NCI-H1048 (cell line): ENCODE measurements around the gene GATD1.
A peak's percentile ranks its signal among the peaks of the same experiment; 100 is the strongest.

Source experiments
- DNase-seq: peaks from one replicate; lab custom pipeline; 2025; lab: John Stamatoyannopoulos, UW

Gene GATD1

DNA sequence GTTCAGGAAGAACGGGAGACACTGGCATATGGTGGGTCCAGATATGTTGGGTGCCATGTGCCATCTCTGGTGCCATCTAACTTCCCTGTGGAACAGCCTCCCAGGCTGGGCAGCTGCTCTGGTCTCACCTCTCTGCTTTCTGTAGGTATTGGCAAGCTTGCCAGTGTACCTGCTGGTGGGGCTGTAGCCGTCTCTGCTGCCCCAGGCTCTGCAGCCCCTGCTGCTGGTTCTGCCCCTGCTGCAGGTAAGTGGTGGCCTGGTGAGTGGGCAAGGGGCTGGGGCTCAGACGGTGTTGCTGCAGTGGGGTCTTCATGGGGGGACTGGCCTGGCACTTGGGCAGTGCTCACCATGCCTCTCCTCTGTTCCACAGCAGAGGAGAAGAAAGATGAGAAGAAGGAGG, 35.1 kb upstream of the GATD1 start:
- DNase-seq = no peak

DNA sequence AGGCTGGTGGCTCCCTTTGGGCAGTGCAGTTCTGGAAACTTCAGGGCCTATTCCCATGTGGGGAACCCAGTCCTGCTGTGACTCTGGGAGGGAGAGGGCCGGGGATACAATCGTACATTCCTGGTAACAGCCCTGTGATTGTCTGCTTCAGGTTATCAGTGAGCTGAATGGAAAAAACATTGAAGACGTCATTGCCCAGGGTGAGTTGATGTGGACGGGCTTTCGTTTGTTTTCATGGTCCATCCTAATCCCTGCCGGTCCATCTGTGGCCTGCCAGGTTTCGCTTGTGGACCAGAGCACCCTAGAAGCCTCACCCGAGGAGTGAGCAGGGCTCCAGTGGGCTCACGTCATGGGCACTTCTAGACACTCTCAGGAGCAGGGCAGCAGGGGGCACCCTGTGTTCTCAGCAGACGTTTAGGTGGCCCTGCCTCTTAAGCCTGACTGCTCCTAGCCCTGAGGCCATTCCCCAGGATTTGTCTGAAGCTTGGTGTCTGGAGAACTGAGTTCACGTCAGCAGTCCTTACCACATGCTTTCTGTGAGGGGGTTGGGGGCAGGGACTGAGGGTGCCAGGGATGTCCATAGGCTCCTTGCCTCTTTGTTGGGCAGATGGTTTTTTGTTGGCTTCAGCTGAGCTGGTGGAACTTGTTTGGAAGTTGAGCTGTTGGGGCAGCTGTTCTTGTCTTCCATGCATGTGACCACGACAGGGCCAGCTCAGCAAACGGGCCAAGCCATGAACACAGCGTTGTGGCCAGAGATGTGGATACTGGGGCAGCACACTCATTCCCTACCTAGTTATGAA, 34.4 kb upstream of the GATD1 start:
- no peak for DNase-seq

DNA sequence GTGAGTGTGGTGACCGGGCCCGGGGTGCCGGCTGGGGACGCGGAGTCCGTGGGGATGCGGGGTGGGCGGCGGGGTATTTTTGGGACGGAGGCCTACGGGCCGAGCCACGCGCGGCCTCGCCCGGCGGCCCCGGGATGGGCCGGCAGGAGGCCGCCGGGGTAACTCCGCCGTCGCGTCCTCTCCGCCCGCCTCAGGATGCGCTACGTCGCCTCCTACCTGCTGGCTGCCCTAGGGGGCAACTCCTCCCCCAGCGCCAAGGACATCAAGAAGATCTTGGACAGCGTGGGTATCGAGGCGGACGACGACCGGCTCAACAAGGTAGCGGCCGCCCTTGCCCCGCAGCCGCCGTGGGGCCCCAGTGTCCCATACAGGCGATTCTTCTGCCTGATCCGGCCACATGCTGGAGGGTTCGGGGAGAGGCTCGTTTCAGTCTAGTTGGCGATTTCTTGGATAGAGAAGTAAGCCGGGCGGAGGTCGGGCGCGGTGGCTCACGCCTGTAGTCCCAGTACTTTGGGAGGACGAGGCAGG, 32.8 kb upstream of the GATD1 start:
- no peak for DNase-seq

DNA sequence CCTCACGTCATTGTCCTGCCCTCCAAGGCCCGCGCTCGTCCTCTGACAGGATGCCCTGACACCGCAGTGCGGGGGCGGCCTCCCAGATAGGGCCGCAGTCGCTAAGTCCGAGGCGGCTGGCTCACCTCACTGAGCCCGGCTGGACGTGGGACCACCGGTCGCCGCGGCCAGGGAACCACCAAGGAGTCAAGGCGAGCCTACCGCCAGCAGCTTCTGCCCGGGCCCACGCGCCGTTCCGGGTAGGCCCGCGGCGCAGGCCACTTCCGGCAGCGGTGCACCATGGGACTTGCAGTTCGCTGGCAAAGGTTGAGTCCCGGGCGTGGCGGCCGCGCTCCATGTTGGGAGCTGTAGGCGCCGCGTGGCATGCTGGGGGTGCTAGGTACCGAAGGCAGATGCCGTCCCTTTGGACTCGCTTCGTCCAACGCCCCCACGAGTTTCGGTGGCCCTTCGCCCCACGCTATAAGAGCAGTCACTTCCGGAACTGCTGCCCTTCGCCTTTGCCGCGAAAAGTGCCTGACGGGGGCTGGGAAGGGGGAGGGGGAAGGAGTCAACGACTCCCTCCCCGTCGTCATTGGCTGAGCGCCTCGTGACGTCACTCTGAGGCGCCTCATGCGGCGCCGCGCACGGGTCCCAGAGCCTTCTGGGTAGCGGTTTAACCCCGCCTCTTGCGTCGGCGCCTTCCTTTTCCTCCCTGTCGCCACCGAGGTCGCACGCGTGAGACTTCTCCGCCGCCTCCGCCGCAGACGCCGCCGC, 32.2 kb upstream of the GATD1 start, which contains the start of gene RPLP2:
RPLP2 (plus strand) TSS at position 681 of the 753 bp plus-strand sequence. CDS start 268 bp downstream, outside the sequence.
- peak; percentile 96 for DNase-seq

DNA sequence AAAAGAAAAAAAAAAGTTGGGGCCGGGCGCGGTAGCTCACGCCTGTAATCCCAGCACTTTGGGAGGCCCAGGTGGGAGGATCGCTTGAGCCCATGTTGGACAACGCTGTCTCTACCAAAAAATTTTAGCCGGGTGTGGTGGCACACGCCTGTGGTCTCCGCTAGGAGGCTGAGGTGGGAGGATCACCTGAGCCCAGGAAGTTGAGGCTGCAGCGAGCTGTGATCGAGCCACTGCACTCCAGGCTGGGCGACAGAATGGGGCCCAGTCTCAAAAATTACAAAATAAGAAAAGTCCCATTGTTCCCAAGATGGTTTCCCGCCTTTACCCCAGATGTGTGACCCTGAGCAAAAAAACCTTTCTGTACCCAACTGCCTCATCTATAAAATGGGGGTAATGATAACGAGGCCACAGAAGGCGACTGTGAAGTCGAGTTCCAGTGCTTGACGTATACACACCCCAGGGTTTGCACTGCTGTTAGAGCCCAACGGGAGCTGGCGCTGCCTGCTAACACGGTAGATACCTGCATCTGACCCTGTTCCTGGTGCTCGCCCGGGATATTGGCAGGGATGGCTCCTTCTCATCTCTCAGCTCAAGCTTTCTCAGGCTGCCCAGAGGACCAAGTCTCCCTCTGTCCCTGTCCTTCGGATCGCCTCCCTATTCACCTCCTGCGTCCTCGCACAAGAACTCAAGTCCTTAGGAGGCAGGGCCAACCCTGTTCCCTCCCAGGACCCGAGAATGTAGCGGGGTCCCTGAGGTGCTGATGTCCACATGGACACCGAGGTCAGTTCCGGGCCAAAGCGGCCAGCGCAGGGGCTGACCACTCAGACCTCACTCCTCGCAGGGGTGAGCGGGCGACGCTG, 31.4 kb upstream of the GATD1 start:
- DNase-seq = no peak

DNA sequence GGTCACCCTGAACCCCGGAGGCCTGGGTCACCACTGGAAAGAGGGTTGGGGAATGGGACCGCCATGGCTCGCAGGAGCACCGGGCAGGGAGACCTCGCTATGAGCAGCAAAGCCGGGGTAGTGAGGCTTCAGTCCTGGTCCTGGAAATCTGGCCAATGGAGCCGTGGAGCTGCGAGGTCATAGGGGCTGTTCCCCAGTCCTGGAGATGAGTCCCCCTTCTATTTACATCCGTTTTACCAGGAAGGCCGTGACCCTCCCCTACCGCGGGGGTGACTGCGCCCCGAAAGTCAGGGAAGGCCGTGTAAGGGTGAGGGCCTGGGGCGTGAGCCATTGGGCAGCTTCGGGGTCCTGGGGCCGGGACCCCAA, 27.3 kb upstream of the GATD1 start:
- DNase-seq = no peak

DNA sequence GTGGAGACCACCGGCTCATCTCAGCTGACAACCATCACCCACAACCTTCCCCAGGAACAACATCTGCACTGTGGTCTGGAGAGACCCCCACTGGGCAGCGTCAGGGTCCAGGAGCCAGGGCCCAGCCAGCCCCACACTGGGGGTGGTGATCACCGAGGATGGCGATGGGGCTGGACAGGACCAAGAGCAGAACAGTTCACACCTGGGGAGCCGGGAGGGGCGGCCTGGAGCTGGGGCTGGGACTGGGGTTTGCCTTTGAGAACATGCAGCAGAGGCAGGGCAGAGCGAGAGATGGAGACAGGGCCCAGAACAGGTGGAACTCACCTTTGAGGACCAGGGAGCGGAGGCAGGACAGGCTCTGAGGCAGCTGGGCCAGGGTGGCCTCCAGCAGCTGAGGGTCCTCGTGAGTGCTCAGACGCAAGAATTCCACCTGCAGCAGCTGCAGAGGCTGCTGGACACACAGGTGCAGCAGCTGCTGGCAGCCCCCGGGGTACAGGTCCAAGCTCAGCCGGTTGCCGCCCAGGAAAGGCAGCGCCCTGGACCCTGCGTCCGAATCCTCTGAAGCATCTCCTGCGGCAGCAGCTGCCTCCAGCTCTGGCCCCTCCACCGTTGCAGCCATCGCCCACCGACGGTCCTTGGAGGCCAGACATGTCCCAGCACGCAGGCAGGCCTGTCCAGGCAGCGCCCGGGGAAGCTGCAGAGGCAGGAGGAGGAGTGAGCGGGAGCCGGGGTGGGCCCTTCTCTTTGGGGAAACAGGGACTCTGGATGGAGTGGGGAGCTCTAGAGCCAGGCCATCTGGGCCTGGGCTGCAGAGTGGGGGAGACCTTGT, 26.7 kb upstream of the GATD1 start:
- DNase-seq = no peak

DNA sequence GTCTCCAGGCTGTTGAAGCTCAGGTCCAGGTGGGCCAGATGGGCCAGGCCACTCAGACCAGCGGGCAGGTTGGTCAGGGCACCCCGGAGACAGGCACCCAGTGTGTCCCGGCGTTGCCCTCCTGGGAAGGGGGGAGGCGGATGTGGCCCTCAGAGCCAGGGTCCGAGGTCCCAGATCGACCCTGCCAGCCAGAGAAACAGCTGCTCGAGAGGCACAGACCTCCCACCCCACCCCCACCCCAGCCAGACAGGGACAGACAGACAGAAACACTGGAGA, 26.1 kb upstream of the GATD1 start:
- no peak for DNase-seq

DNA sequence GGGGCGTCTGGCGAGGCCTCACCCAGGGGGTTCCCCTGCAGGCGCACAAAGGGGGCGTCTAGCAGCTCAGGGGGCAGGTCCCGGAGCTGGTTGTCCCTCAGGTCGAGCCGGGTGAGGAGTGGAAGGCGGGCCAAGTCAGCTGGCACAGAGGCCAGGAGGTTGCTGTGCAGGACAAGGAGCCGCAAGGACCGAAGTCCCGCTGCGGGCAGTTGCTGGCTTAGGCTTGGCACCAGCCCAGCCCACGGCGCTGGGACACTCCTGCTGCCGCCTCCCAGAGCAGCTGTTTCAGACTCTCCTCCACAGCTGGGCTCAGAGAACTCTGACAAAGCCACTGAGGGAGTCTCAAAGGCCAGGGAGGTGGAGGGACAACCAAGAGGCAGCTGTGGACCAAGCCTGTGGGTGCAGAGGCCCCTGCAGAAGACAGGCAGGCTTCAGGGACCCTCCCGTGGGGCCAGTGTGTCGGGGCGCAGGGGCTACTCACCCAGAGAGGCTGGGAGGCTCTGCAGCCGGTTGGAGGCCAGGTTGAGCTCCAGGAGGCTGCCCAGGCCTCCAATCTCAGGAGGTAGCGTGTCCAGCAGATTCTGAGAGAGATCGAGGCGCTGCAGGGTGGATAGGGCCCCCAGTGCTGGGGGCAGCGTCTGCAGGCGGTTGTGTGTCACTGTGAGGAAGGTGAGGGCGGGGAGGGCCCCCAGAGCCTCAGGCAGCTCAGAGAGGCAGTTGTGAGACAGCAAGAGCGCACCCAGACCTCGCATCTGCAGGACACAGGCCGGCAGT, 25.6 kb upstream of the GATD1 start:
- DNase-seq = no peak

DNA sequence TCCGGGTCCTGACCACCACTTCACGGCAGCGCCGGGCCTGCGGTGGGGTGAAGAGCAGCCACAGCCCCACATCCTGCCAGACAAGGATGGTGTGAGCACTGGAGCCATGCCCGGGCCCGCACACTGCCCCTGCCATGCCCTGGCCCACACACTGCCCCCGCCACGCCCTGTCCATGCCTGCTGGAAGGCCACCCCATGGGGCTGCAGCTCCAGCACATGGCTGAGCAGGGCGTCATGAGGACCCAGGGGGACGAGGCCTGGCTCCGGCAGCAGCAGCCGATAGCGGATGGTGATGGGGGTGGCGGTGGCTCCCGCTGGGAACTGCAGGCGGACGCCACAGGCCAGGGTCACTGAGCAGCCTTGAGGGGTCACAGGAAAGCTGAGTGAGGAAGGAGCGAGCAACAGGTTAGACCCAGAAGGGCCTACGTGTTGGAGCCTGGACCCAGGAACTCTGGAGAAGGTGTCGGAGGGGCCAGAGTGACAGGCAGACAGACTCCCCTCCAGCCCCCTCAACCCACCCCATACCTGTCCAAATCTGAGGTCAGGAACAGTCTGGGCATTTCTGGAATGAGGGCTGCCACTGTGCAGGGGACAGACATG, 24.8 kb upstream of the GATD1 start:
- DNase-seq = no peak

DNA sequence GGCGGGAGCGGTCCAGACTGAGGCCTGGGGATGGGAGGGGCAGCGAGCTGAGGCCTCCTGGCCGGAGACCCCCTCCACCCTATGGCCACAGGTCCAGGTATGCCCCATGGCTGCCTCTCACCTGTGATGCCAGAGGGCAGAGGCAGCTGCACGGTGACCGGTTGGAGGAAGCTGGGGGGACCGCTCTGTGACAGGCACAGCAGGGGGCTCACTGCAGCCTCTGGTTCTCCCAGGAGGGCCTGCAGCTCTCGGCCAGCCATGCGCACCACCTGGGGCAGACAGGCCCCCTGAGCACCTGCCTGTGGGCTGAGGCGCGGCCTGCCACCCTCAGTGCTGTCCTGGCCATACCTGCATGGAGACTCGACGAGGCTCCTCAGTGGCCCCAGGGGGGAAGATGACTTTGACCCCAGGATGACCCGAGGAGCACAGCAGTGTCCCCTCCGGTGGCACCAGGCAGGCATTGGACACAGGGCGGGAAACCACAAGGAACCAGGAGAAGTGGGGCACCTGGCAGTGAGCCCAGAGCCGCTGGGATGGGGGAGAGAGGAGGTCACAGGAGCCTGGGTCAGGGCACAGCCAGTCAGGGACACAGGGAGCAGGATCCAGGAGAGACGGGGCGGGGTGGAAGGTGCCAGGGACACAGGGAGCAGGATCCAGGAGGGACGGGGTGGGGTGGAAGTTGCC, 24.0 kb upstream of the GATD1 start:
- no peak for DNase-seq

DNA sequence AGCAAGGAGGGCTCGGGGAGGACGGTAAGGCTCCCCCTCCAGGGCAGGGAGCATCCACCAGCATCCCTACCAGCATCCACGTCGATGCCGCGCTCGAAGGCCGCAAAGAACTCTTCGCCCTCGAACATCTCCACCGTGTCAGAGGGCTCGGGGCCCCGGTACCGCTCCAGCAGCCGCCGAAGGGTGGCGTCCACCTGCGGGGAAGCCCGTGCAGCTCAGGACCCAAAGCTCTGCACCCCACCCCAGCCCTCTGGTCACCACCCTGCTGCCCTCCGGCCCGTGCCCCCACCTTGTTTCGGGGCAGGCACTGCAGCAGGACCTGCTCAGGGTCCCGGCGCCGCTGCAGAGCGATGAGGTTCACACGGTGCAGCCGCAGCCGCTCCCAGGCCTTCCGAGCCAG, 23.2 kb upstream of the GATD1 start:
- DNase-seq = no peak

DNA sequence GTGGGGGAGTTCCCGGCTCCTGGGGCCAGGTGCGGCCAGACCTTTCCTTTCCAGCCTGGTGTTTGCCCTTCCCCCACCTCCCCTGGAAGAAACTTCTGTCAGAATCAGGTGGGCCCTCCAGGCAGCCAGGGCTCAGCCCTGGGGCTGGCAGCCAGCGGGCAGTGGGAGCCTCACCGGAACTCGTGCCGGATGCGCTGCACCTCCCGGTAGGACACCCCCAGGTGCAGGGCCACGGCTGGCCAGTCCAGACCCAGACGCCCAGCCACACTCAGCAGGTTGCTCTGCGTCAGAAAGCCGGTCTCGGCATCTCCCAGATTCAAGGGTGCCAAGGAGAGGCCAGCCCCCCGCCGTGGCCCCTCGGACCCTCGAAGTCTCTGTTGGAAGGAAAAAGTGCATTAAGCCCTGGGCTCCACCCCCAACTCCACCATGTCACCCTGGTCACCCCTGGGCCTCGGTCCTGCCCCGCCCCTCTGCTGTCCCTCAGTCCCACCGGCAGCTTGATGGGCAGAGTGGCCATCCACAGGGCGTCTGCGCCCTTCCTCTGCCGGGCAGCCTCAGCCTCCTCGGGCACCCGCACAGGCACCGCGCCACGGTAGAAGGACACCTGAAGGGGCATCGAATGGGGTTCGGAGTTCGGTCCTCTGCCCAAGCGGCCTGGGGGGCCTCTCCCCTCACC, 22.5 kb upstream of the GATD1 start:
- DNase-seq = no peak

DNA sequence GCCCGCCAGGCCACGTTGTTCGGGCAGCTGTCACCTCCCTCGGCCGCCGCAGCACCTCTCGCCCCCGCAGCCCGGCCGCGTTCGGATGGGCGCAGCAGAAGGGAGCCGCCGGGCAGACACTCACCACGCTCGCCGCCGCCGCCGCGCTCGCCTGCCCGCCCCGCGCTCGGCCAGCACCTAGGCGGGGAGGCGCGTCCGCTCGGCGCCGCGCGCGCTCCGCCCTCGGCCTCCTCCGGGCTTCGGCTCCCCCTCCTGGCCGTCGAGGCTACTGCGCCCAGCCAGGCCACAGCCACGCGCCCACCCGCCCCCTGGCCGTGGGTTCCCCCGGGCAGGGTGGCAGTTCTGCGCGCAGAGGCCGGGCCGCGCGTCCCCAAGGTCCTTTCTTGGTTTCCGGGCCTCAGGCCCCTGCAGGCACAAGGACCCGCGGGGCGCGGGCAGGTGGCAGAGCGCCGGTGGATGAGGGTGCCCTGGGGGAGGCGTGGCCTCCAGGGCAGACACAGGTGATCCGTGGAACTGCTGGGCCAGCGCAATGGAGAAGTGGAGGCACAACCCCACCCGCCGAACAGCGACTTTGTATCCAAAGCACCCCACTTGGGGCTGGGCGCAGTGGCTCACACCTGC, 20.9 kb upstream of the GATD1 start, which contains the start of gene SLC25A22:
SLC25A22 (minus strand) TSS at position 189 of the 621 bp plus-strand sequence. CDS start 3,275 bp downstream, outside the sequence.
- DNase-seq = peak; percentile 75

DNA sequence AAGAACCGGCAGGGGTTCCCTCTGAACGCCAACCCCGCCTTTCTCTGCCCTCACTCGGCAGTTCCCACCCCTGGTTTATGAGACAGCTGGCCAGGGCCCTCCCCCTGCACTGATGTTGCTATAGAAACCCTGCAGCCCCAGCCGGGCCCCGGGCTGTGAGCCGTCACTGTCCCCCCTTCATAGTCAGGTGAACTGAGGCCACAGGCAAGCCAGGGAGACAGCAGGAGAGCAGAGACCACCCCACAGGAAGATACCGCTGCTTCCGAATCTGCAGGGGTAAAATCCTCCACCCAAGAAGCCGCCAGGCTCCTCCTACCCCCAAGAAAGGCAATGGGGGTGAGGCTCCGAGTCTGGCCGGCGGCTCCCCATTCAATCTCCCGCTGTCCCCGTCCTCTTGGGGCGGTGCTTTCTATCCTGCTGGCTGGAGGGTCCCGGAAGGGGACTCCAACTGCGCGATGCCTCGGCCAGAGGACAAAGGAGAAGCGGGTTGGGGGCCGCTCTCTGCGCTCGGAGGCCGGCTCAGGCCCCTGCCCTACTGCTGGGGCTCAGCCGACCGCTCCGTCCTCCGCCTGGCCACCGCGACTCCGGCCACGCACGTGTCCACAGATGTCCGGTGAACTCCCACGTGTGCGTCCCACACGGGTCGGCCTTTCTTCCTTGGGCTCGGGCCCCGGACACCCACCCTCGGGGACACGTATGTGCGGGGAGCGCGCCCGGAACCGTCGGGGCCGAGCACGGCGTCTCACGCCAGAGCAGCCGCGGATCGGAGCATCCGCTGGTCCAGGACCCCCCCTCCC, 20.2 kb upstream of the GATD1 start:
- peak; percentile 43 for DNase-seq

DNA sequence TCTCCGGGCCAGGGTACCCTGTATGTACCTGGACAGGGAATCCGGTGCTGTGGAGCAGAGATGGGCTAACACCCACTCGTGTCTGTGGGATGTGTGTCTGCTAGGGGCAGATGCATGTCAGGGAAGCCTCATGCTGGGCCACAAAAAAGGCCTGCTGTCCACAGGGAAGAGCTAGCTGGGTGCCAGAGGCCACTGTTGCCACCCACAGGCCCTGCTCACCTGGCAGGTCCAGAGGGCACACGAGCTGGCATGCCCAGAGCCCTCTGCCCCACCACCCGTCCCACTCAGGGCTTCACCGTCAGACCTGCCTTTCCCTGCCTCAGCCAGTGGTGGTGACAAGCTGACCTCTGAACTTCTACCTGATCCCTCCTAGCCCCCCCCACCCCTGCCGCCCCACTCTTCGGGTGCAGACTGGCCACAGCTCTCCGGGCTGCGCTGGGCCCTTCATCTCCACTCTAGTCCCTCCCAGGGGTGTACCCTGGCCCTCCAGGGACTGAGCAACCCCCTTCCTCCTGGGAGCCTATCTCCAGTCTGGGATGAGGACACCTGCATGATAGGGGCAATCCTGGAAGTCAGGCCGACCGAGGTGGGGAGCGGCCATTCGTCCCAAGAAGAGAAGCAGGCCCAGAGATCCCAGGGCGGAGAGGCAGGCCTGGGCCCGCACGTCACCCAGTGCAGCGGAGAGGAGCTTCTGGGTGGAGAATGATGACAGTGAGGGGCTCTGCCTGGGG, 19.4 kb upstream of the GATD1 start:
- no peak for DNase-seq
